Hippocampal formation (tissue), 2 donors: Measurements from ENCODE around the gene DGUOK.

Experiments used
- DNase-seq, 2 donors: peaks; one replicate each; lab custom pipeline; 2025; lab: John Stamatoyannopoulos, UW

Gene DGUOK

GRCh38 chr2:73979686-73980085 lies 53.0 kb downstream of the DGUOK start:
- no peak for DNase-seq

DNA sequence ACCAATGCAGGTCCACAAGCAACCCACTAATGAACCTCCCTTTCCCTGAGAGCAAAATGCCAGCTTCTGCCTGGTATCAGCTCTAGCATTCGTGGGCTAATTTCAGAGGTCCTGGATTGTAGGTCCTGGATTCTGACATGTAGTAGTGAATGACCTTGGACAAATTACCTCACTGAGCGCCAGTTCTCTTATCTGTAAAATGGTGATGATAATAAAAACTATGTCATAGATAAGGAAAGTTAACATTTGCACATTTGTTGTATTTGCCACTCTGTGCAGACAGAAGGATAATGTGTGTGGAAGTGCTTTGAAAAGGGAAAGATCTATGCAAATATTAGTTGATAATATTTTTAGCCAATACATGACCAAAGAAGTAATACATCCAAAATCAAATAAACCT lies 53.9 kb downstream of the DGUOK start:
- no peak for DNase-seq

DNA sequence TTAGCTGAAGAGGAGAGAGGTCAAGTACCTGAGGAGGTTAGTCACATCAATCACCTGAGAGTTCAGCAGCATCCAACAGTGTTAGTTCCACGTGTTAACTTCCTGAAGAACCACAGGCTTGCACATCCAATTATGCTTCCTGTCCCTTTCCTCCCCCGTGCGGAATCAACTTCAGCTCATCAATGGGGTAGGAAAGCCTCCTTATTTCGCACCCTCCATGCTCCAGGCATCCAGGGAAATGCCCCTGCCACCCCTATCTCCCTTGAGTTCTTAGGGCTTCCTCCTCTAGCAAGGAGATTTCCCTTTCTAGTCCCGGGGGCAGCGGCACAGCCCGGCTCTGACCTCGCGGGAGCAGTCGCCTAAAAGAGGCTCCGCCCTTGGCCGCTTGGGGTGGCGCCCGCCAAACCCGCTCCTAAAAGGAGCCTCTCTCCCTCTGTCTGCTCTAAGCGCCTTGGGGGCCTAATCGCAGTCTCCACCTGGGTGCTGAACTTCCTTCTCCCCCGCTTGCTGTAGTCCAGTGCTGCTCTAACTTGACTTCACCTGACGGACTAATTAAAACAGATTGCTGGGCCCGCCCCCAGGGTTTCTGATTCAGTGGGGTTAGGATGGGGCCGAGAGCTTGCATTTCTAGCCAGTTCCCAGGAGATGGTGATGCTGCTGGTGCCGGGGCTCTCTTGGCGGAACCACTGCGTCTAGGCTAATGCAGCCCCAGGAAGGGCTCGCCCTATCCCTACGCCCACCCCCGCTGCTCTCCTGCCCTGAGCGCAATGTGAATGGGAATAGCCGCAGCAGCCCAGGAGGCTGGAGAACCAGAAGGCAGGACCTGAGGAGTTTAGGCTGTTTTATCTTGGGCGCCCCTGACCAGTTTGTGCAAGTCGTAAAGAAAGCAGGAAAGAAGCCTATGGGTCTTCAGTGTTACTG lies 54.7 kb downstream of the DGUOK start:
- DNase-seq, result no peak

- no peak for DNase-seq
Observed at GRCh38 chr2:73982140-73982617, 55.5 kb downstream of the DGUOK start.

- DNase-seq, result no peak
Observed at GRCh38 chr2:73983322-73984202, 56.9 kb downstream of the DGUOK start.

DNA sequence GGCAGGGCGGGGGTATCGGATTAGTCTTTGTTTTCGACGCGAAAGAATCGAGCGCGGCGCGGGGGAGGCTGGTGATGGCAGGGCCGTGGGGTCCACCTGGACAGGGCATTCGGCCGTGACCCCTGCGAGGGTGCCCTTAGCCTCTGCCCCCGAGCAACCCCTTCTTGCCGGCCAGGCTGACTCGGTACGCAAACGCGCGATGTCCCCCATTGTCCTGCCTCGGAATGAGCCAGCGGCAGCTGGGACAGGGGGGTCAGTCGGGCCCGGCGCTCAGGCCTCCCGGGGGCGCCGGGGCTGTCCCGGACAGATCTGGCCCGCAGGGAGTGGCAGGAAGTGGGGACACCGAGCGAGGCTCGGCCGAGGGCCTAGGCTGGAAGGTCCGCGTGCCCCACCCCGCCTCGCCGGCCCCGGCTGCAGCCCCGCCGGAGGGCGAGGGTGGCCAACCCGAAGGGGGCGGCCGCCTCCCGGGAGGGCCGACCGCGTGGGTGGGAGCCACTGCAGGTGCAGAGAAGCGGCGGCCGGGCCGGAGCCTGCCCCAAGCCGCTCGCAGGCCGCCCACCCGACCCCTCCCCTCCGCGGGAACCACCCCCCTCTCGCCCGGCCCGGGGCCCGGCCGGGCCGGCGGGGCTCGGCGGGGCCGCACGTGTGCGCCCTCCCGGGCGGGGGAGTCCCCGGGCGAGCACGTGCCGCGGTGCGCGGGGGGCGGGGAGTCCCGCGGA lies 57.7 kb downstream of the DGUOK start, which contains the start of gene TET3:
Gene TET3 (plus strand): TSS at position 708 of the 719 bp plus-strand sequence. CDS start 1,494 bp downstream, outside the sequence.
- DNase-seq, result peak in 1 of 2 donors; percentile 24

DNA sequence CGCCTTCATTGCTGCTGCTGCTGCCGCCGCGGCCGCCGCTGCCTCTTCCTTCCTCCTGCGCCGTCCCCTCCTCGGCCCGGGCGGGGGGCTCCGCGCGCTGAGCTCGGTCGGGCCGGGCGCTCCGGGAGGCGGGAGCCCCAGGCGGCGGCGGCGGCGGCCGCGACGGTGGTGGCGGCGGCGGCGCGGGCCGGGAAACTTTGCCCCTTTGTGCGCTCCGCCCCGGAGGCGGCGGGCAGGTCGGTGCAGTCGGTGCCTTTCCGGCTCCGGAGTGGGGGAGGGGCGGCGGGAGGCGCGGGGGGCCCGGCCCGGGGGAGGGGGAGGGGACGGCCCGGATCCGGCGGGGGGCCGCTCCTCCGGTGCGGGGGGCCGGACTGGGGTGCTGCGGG lies 58.2 kb downstream of the DGUOK start:
- peak in 1 of 2 donors; percentile 44 for DNase-seq

- DNase-seq, result peak in 1 of 2 donors; percentile 44
Observed at GRCh38 chr2:73985308-73986084, 58.8 kb downstream of the DGUOK start.

DNA sequence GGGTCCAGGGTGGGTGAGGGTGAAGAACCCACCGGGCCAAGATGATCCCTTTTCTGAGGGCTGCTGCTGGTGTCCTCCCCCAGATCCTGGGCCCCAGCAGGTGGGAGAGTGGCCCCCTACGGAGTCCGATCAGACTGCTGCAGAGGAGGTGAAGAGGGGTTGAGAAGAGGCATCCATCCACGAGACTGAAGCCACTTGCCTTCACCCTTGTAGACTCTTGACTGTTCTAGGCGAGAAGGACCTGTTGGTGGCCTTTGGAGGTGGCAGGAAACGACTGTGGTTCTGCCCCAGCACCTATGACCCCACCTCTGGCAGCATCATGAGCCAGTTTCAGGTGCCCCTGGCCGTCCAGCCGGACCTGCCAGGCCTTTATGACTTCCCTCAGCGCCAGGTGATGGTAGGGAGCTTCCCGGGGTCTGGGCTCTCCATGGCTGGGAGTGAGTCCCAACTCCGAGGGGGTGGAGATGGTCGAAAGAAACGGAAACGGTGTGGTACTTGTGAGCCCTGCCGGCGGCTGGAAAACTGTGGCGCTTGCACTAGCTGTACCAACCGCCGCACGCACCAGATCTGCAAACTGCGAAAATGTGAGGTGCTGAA lies 59.5 kb downstream of the DGUOK start:
- no peak for DNase-seq

- DNase-seq, result peak in 1 of 2 donors; percentile 36
Observed at GRCh38 chr2:73987109-73987947, 60.6 kb downstream of the DGUOK start.

GRCh38 chr2:73987948-73988700 lies 61.4 kb downstream of the DGUOK start:
- DNase-seq, result no peak

DNA sequence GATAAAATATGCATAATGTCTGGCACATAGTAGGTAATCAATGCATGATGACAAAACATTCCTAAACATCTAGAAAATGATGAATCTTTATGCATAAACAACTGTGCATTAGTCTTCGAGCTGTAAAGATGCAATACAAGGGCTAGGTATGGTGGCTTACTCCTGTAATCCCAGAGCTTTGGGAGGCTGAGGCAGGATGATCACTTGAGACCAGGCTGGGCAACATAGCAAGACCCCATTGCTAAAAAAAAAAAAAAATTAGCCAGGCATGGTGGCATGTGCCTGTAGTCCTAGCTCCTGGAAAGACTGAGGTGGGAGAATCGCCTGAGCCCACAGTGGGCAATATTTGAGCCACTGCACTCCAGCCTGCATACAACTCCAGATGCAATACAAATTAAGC lies 63.3 kb downstream of the DGUOK start:
- no peak for DNase-seq

DNA sequence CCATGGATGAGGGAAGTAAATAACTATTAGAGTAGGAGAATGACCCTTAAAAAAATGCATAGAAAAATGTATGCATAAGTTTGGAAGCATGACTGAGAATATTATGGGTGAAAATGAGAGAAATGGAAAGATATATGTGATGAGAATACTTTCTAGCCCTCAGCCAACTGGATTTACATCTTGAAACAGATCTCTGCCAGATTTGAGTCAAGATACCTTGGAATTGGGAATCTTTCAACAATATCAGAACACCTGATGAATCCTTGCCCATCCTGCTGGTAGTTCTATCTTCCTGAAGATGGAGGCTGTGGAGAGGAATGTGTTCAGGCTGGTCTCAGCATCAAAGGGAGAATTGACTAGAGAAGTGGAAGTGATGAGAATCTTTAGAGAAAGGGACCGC lies 63.9 kb downstream of the DGUOK start:
- no peak for DNase-seq

DNA sequence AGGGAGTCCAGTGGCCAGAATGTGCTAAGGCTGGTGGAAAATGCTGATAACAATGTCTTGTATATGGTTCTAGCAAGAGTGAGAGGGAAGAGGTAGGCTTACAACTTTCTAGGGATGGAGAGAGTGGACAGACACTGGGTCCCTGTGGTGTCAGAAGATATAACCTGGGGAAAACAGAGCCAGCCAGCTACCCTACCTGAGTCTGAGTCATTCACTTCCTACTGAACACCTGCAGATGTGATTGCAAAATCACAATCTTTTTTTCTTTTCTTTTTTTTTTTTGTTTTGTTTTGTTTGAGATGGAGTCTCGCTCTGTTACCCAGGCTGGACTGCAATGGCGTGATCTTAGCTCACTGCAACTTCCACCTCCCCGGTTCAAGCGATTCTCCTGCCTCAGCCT lies 65.4 kb downstream of the DGUOK start:
- DNase-seq, result no peak

- no peak for DNase-seq
Observed at GRCh38 chr2:73993376-73993775, 66.7 kb downstream of the DGUOK start.

DNA sequence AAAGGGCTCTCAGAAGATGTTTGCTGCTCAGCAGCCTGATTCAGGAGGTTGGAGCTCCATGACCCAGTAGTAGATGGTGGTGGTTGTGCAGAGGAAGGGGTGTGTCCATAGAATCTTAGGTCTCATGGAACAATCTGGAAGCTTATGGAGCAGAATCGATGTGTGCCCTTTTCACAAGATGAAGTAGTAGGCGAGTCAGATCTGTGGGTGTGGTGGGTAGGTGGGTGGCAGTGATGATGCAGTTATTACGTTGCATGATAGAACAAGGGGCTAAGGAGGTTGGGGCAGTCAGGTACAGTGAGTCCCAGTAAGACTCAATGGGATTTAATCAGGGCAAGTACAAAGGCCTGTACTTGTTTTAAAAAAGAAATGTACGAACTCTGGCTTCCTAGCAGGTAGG lies 67.1 kb downstream of the DGUOK start:
- DNase-seq, result no peak

DNA sequence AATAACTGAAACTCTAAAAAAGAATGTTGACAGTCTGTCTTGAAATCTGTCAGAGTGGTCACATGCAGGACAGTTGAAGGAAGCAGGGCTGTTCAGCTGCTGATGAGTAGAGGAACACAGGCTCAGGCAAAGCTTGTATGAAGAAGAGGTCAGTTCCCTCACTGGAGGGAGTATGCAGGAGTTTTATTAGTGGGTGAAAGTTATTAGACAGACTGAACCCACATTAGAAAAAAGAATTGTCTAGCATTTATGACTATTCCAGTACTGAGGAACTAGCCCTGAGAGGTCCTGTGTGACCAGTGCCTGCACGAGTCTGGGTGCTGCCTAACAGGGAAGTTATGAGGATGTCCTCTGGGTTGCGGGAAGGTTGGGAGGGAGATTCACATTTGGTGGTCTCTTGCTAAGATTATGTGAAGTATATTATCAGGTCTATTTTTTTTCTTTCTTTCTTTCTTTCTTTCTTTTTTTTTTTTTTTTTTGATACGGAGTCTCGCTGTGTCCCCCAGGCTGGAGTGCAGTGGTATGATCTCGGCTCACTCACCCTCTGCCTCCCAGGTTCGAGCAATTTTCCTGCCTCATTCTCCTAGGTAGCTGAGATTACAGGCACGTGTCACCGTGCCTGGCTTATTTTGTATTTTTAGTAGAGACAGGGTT lies 67.6 kb downstream of the DGUOK start:
- DNase-seq, result no peak

- no peak for DNase-seq
Observed at GRCh38 chr2:73995810-73996209, 69.1 kb downstream of the DGUOK start.
